HG03342 (cell line): Measurements from ENCODE around the gene PRSS57.
"Not testable (repeated sequence)": the region's sequence is repeated elsewhere in the genome, so short reads cannot be mapped to it uniquely, and the experiment has no call there.

ENCODE experiments used
- ATAC-seq: cut with Tn5 transposase; IDR thresholded peaks from one replicate; pipeline ENCODE4 v1.9.1; 2021; ENCODE audit warnings: mild to moderate bottlenecking, moderate library complexity; ENCODE audit not compliant: unreplicated experiment

PRSS57 gene

DNA sequence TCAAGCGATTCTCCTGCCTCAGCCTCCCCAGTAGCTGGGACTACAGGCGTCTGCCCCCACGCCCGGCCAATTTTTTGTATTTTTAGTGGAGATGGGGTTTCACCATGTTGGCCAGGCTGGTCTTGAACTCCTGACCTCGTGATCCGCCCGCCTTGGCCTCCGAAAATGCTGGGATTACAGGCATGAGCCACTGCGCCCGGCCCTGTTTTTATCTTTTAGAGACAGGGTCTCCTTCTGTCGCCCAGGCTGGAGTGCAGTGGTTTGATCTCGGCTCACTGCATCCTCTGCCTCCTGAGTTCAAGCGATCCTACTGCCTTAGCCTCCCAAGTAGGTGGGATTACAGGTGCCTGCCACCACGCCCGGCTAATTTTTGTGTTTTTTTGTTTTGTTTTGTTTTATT, 3.3 kb upstream of the PRSS57 start:
- not testable (repeated sequence) for ATAC-seq

DNA sequence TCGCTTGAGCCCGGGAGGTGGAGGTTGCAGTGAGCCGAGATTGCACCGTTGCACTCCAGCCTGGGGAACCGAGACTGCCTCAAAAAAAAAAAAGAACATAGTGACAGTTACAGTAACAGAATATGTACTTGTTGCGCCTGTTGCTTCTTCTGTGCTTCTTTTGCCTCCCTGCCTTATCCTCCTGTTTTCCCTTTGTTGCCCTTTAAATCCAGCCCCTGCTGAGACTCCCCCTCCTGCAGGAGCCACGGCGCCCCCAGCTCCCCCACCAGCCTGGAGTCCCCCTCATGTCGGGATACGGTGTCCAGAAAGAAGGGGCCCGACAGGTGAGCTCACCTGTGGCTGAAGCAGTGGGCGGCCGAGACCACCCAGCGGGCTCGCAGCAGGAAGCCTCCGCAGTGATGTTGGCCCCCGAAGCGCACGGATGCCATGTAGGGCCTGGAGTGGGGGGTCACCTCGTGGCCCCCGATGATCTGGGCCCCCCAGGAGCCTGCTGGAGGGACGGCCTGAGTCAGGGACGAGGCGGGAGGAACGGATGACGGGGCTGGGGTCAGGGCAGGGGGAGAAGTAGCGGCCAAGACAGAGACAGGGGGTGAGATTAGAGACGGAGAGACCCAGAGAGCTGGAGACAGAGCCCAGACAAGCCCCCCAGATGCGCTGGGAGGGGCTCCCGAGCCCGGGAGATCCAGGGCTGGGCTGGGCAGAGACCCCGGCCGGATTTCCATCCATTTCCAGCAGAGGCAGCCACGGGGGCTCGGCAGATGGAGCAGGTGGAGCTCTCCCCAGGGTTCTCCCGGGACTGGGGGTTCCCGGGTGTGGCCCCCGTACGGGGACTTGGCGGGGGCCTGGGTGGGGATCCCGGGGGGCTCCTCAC, 536 bp downstream of the PRSS57 start:
- ATAC-seq: no peak

- ATAC-seq: no peak
Measured at GRCh38 chr19:690203-690602, 5.0 kb downstream of the PRSS57 start.

DNA sequence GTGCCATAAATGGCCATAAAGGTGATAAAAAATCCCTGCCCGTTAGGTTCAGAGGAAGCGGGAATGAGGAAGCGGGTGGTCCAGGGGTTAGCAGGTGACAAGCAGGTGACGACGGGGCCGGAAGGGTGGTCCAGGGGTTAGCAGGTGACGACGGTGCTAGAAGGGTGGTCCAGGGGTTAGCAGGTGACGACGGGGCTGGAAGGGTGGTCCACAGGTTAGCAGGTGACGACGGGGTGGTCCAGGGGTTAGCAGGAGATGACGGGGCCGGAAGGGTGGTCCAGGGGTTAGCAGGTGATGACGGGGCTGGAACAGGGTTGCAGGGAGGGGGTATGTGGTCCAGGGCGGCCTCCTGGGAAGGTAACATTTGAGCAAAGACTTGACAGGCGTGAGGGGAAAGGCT, 6.3 kb downstream of the PRSS57 start:
- no peak for ATAC-seq

- no peak for ATAC-seq
Measured at GRCh38 chr19:688214-688613, 7.0 kb downstream of the PRSS57 start.

- ATAC-seq: no peak
Measured at GRCh38 chr19:687569-688166, 7.6 kb downstream of the PRSS57 start.

- no peak for ATAC-seq
Measured at GRCh38 chr19:686589-687297, 8.5 kb downstream of the PRSS57 start.

DNA sequence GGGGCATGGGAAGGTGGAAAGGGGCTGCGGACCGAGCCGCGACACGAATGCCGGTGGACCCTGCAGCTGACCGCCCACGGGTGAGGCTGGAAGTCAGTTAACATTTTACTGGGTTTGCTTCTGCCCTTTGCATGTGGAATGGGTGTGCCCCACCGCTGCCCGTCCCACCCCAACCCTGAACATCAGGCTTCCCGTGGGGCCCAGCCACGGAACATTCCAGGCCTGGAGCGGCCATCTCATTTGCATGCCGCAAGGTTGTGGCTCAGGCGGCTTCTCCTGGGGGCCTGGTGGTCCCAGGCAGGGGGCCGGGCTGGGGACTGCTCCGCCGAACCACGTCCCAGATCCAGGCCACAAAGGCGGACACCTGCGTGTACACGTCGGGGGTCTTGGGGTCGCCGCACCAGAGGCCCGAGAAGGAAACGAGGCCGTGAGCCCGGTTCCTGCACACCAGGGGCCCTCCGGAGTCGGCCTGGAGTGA, 9.8 kb downstream of the PRSS57 start:
- no peak for ATAC-seq

DNA sequence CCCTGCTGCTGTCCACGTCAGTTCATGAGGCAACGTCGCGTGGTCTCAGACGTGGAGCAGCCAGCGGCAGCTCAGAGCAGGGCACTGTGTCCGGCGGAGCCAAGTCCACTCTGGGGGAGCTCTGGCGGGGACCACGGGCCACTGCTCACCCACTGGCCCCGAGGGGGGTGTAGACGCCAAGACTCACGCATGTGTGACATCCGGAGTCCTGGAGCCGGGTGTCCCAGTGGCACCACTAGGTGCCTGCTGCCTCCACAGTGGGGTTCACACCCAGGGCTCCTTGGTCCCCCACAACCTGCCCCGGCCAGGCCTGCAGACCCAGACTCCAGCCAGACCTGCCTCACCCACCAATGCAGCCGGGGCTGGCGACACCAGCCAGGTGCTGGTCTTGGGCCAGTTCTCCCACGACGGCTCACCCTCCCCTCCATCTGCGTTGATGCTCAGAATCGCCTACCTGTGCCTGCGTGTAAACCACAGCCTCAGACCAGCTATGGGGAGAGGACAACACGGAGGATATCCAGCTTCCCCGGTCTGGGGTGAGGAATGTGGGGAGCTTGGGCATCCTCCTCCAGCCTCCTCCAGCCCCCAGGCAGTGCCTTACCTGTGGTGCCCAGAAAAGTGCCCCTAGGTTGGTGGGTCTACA, 12.5 kb downstream of the PRSS57 start:
- ATAC-seq: no peak

DNA sequence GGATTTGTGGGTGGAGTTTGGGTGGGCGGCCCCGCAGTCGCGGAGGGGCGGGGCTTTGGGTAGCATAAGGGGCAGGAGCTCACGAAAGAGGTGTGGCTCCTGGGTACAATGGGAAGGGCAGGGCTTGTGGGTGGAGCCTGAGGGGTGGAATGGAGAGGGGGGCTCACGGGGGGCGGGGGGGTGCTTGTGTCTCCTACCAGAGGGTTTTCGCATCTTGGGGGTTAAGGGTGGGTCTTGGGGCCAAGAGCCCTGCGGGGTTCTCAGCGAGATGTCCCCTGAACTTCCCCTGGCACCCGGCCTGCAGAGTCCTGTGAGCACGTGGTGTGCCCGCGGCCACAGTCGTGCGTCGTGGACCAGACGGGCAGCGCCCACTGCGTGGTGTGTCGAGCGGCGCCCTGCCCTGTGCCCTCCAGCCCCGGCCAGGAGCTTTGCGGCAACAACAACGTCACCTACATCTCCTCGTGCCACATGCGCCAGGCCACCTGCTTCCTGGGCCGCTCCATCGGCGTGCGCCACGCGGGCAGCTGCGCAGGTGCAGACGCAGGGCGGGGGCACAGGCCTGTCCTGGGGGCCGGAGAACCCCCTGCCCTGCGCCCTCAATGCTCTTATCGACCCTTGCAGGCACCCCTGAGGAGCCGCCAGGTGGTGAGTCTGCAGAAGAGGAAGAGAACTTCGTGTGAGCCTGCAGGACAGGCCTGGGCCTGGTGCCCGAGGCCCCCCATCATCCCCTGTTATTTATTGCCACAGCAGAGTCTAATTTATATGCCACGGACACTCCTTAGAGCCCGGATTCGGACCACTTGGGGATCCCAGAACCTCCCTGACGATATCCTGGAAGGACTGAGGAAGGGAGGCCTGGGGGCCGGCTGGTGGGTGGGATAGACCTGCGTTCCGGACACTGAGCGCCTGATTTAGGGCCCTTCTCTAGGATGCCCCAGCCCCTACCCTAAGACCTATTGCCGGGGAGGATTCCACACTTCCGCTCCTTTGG, 13.9 kb downstream of the PRSS57 start:
- no peak for ATAC-seq

DNA sequence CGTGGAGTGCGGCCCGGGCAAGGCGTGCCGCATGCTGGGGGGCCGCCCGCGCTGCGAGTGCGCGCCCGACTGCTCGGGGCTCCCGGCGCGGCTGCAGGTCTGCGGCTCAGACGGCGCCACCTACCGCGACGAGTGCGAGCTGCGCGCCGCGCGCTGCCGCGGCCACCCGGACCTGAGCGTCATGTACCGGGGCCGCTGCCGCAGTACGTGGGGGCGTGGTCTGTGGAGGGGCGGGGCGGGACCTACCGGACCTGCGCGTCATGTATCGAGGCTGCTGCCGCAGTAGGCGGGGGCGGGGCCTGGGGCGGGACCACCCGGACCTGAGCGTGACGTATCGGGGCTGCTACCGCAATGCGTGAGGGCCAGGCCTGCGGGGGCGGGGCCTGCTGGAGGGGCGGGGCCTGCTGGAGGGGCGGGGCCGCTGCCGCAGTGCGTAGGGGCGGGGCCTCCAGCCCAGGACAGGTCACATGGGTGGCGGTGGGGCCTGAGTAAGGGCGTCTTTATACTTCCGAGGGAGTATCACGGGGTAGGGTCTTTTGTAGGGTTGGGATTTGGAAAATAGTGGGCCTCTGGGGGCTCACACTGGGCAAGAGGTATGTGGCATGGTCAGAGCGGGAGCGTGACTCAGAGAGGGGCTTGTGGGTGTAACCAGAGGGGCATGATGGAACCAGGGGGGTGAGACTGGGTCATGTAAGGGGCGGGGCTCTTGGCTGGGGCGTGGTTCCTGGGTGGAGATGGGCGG, 14.8 kb downstream of the PRSS57 start:
- peak; percentile 74 for ATAC-seq

GRCh38 chr19:679418-680286, 15.6 kb downstream of the PRSS57 start:
- ATAC-seq: peak; percentile 12

- ATAC-seq: no peak
Measured at GRCh38 chr19:678791-679388, 16.4 kb downstream of the PRSS57 start.

- no peak for ATAC-seq
Measured at GRCh38 chr19:677601-678436, 17.4 kb downstream of the PRSS57 start.

DNA sequence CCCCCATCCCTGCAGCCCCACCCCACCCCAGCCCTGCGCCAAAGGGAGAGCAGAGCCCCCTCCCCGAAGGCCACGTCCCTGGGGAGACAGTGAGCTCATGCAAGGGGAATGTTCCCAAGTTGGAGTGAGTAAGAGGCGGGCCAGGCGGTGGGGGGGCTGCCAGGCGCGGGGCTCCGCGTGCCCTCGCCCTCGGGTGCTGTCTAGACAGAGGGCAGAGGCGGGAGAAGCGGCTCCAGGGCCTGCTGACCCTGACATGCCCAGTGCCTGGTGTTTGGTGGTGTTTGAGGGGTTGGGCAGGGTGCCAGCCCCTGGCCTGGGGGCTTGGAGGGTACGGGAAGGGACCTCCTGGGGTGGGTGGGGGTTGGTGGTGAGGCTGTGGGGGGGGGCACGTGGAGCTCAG, 18.1 kb downstream of the PRSS57 start:
- ATAC-seq: no peak

DNA sequence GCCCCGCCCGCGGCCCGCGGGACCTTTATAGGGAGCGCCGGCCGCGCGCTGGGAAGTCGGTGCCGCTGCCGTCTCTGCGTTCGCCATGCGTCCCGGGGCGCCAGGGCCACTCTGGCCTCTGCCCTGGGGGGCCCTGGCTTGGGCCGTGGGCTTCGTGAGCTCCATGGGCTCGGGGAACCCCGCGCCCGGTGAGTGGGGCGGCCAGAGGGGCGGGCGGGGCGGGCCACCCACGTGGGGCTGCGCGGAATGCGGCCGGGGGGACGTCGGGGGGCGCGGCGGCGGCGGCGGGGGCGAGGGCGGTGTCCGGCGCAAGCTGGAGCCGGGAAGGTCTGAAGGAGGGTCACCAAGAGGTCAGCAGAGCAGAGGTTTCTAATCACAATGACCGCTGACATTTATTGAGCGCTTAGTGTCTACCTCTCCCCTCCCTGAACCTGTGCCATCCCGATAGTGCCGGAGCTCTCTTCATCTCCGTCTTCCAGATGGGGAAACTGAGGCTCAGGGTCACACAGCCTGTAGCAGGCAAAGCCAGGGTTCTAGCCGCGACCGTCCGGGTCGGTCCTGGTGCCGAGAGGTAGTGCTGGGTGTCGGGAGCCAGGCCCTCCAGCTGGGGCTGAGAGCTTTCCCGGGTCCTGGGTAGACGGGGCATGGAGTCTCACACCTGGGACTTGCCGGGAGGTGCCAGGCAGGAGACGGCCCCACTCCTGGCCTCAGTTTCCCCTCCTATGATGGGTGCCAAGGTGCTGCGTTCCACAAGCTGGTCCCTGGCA, 18.7 kb downstream of the PRSS57 start, which contains the start of gene FSTL3:
Gene FSTL3, plus strand, starts transcription at position 54 of the 767 bp plus-strand sequence. Its CDS starts 32 bp downstream, at position 86.
- no peak for ATAC-seq
